ENCODE data around the gene SRRM2.

DNA sequence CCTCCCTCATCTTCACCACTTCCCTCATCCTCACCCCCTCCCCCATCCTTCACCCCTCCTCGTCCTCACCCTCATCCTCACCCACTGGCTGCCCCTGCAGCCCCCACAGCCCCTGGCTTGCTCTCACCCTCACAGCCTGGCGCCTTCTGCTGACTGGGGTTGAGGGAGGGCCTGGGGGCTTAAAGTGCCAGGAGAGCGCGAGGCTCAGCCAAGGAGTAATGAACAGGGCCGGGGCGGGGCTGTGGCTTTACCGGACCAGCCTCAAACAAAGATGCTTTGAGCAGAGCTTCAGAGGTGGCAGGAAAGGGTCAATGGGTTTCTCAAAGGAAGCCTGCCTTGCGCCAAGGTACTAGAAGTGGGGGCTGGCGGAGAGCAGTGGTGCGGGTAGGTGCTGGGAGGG is 35.0 kb downstream of the SRRM2 start, which contains the start of gene PRSS33:
- TF ChIP-seq CTCF (IDR thresholded peaks at IDR 0.05), result no peak
- TF ChIP-seq POLR2A (IDR thresholded peaks at IDR 0.05), result no peak

All from stomach (tissue), 4 donors.